H9 (cell line): ENCODE results near the gene CATSPERZ. TPM values are rescaled to one million over a fixed set of nuclear protein-coding genes. Genes with fewer than 3 reads are reported as not detected.

ENCODE experiments used
- DNase-seq: peaks from one replicate; pipeline ENCODE4 v3.0.0-alpha.2; 2017
- H2AFZ ChIP-seq: one replicate; pipeline ENCODE4 v1.6.1; 2013; ENCODE audit warnings: mild to moderate bottlenecking, low read length, control low read depth, moderate library complexity
- H2AK5ac ChIP-seq: 2 replicates; pipeline ENCODE4 v1.6.1; 2013; ENCODE audit warnings: low read length, control low read depth, mixed read lengths; ENCODE audit not compliant: insufficient read length
- H2BK120ac ChIP-seq: one replicate; pipeline ENCODE4 v1.6.1; 2013; ENCODE audit warnings: low read depth, mild to moderate bottlenecking, low read length, control low read depth, inconsistent platforms; ENCODE audit not compliant: poor library complexity, severe bottlenecking
- H2BK12ac ChIP-seq: 2 replicates; pipeline ENCODE4 v1.6.1; 2013; ENCODE audit warnings: low read length, control low read depth, mixed read lengths, low read depth; ENCODE audit not compliant: insufficient read length
- H2BK15ac ChIP-seq: 2 replicates; pipeline ENCODE4 v1.6.1; 2013; ENCODE audit warnings: low read depth, low read length, control low read depth
- H2BK20ac ChIP-seq: one replicate; pipeline ENCODE4 v1.6.1; 2013; ENCODE audit warnings: low read depth, mild to moderate bottlenecking, low read length, control low read depth, inconsistent platforms; ENCODE audit not compliant: poor library complexity, severe bottlenecking
- H2BK5ac ChIP-seq: 2 replicates; pipeline ENCODE4 v1.6.1; 2013; ENCODE audit warnings: low read length, control low read depth, mixed read lengths; ENCODE audit not compliant: insufficient read length
- H3K14ac ChIP-seq: 2 replicates; pipeline ENCODE4 v1.6.1; 2013; ENCODE audit warnings: low read length, control low read depth; ENCODE audit not compliant: insufficient read depth
- H3K18ac ChIP-seq: 2 replicates; pipeline ENCODE4 v1.6.1; 2013; ENCODE audit warnings: low read depth, mild to moderate bottlenecking, mixed read lengths, low read length, control low read depth; ENCODE audit not compliant: insufficient read length
- H3K23ac ChIP-seq: 2 replicates; pipeline ENCODE4 v1.6.1; 2013; ENCODE audit warnings: low read length, control low read depth, mixed read lengths, low read depth; ENCODE audit not compliant: insufficient read length
- H3K23me2 ChIP-seq: 2 replicates; pipeline ENCODE4 v1.6.1; 2013; ENCODE audit warnings: low read depth, mild to moderate bottlenecking, mixed read lengths, low read length, control low read depth; ENCODE audit not compliant: insufficient read length, poor library complexity, severe bottlenecking
- H3K27ac ChIP-seq: 2 replicates; pipeline ENCODE4 v1.5.1; 2013; ENCODE audit warnings: low read length, control low read depth, mixed read lengths, low read depth; ENCODE audit not compliant: insufficient read length
- H3K27me3 ChIP-seq: 2 replicates; pipeline ENCODE4 v1.6.1; 2013; ENCODE audit warnings: low read length, control low read depth, inconsistent platforms; ENCODE audit not compliant: insufficient read depth
- H3K4ac ChIP-seq: 2 replicates; pipeline ENCODE4 v1.6.1; 2013; ENCODE audit warnings: low read depth, mild to moderate bottlenecking, control low read depth, inconsistent platforms, low read length, moderate library complexity
- H3K4me1 ChIP-seq: 2 replicates; pipeline ENCODE4 v1.6.1; 2013; ENCODE audit warnings: low read length, control low read depth, inconsistent platforms; ENCODE audit not compliant: insufficient read depth
- H3K4me2 ChIP-seq: 2 replicates; pipeline ENCODE4 v1.6.1; 2013; ENCODE audit warnings: low read length, control low read depth, mixed read lengths; ENCODE audit not compliant: insufficient read length, insufficient read depth
- H3K56ac ChIP-seq: 2 replicates; pipeline ENCODE4 v1.6.1; 2013; ENCODE audit warnings: low read depth, mild to moderate bottlenecking, mixed read lengths, low read length, control low read depth; ENCODE audit not compliant: insufficient read length
- H3K79me1 ChIP-seq: 2 replicates; pipeline ENCODE4 v1.6.1; 2013; ENCODE audit warnings: low read depth, mild to moderate bottlenecking, moderate library complexity, low read length, control low read depth, inconsistent platforms; ENCODE audit not compliant: insufficient read depth, poor library complexity, severe bottlenecking
- H3K79me2 ChIP-seq: 2 replicates; pipeline ENCODE4 v1.6.1; 2013; ENCODE audit warnings: low read length, control low read depth, inconsistent platforms; ENCODE audit not compliant: insufficient read depth
- H3K9ac ChIP-seq: 2 replicates; pipeline ENCODE4 v1.6.1; 2013; ENCODE audit warnings: low read length, control low read depth, mixed read lengths; ENCODE audit not compliant: insufficient read length; ENCODE audit errors: extremely low read depth
- H3K9me3 ChIP-seq: one replicate; pipeline ENCODE4 v1.6.1; 2013; ENCODE audit warnings: low read depth, low read length, inconsistent platforms; ENCODE audit not compliant: control insufficient read depth
- H3T11ph ChIP-seq: one replicate; pipeline ENCODE4 v1.6.1; 2013; ENCODE audit warnings: mild to moderate bottlenecking, low read length, control low read depth, inconsistent platforms
- H4K20me1 ChIP-seq: one replicate; pipeline ENCODE4 v1.6.1; 2013; ENCODE audit not compliant: control insufficient read depth, insufficient read length, insufficient read depth
- H4K5ac ChIP-seq: 2 replicates; pipeline ENCODE4 v1.6.1; 2013; ENCODE audit warnings: low read depth, mild to moderate bottlenecking, mixed read lengths, low read length, control low read depth; ENCODE audit not compliant: insufficient read length
- H4K8ac ChIP-seq: replicated peaks from 2 replicates; pipeline ENCODE4 v1.6.1; 2013; ENCODE audit warnings: low read length, control low read depth, mixed read lengths, low read depth; ENCODE audit not compliant: insufficient read length
- H4K91ac ChIP-seq: 2 replicates; pipeline ENCODE4 v1.6.1; 2013; ENCODE audit warnings: low read depth, mild to moderate bottlenecking, moderate library complexity, mixed read lengths, low read length, control low read depth; ENCODE audit not compliant: insufficient read length
- H3K27ac Mint-ChIP-seq, 3 experiments: 2 replicates in 2 of 3; 3 replicates in 1 of 3; pipeline ENCODE4 v1.8.0; 2020 to 2021; ENCODE audit warnings: mixed read lengths in 3 of 3, mild to moderate bottlenecking in 1 of 3, moderate library complexity in 1 of 3
- H3K27me3 Mint-ChIP-seq: 2 replicates; pipeline ENCODE4 v1.8.0; 2021; ENCODE audit warnings: low read depth, mild to moderate bottlenecking, moderate library complexity, mixed read lengths
- H3K36me3 Mint-ChIP-seq, 3 experiments: 2 replicates in 2 of 3; 3 replicates in 1 of 3; pipeline ENCODE4 v1.8.0; 2020 to 2021; ENCODE audit warnings: low read depth in 3 of 3, mixed read lengths in 3 of 3; ENCODE audit not compliant: insufficient read depth in 1 of 3
- H3K4me1 Mint-ChIP-seq, 2 experiments: 2 replicates each; pipeline ENCODE4 v1.8.0; 2020; ENCODE audit warnings: mixed read lengths in 2 of 2
- H3K4me3 Mint-ChIP-seq, 2 experiments: 2 replicates in 1 of 2; 3 replicates in 1 of 2; pipeline ENCODE4 v1.8.0; 2020 to 2021; ENCODE audit warnings: mild to moderate bottlenecking in 2 of 2, mixed read lengths in 2 of 2, moderate library complexity in 1 of 2
- H3K9me3 Mint-ChIP-seq, 2 experiments: 2 replicates in 1 of 2; 3 replicates in 1 of 2; pipeline ENCODE4 v1.8.0; 2020; ENCODE audit warnings: mild to moderate bottlenecking in 2 of 2, mixed read lengths in 2 of 2, moderate library complexity in 1 of 2
- WGBS: extraction: QIAGEN DNeasy Blood & Tissue Kit; methylation state at CpG from one replicate; pipeline ENCODE4 v1.1.7; 2013; ENCODE audit warnings: missing lambda C conversion rate, low lambda C conversion rate, mixed read lengths; ENCODE audit not compliant: insufficient read length; ENCODE audit errors: extremely low coverage; 5-methylcytosine and 5-hydroxymethylcytosine counted together
- total RNA-seq: library from RNA; stranded (reverse); gene quantifications from 2 replicates; pipeline ENCODE4 v1.2.1, GENCODE V29; 2021
- TF ChIP-seq, protein P1 (sequence below): fragments of 200-600 bp; sonication (generic); conservative IDR thresholded peaks from 3 replicates; pipeline ENCODE4 v1.8.0; 2021; ENCODE audit warnings: antibody characterized with exemption, mild to moderate bottlenecking

CATSPERZ gene
- total RNA-seq, 1 experiment from 2014 or later = 0.92 TPM

GRCh38 chr11:64317325-64317960 is 17.3 kb downstream of the CATSPERZ start, which contains the start of gene TRMT112:
TSS of gene TRMT112 (minus strand) at chr11:64317559. CDS start at chr11:64317526, 33 bp downstream.
- H4K8ac ChIP-seq = no peak within 1 kb of the TSS
- H3T11ph ChIP-seq = no peak within 1 kb of the TSS
- peak within 1 kb of the TSS; percentile 43 for H2AFZ ChIP-seq
- H2BK20ac ChIP-seq = no peak within 1 kb of the TSS
- no peak within 1 kb of the TSS for H4K91ac ChIP-seq
- no peaks in the 10 kb centered on the region for H3K9me3 ChIP-seq
- Mint-ChIP-seq H3K9me3 (no peaks in the 10 kb centered on the region), H3K27me3 (no peaks in the 10 kb centered on the region), H3K4me3 (peak within 1 kb of the TSS; percentile 90 to 93), H3K36me3 (peaks cover 25 to 52% (median 43%) of the 10 kb centered on the region in 3 experiments; a peak in 6 of 7 replicates), H3K4me1 (peaks cover 16 to 17% of the 10 kb centered on the region in 2 experiments), H3K27ac (peak within 1 kb of the TSS; percentile 99 to 100 (median 99))
- no peaks in the 10 kb centered on the region for H3K4me1 ChIP-seq
- no peak within 1 kb of the TSS for H2BK120ac ChIP-seq
- peak; percentile 99 for DNase-seq
- peak within 1 kb of the TSS; percentile 76 for H3K18ac ChIP-seq
- peak within 1 kb of the TSS; percentile 51 for H3K4me2 ChIP-seq
- no peak within 1 kb of the TSS for H3K4ac ChIP-seq
- no peak within 1 kb of the TSS for H2BK12ac ChIP-seq
- peaks cover 2% of the 10 kb centered on the region for H4K20me1 ChIP-seq
- TF ChIP-seq, protein P1, sequence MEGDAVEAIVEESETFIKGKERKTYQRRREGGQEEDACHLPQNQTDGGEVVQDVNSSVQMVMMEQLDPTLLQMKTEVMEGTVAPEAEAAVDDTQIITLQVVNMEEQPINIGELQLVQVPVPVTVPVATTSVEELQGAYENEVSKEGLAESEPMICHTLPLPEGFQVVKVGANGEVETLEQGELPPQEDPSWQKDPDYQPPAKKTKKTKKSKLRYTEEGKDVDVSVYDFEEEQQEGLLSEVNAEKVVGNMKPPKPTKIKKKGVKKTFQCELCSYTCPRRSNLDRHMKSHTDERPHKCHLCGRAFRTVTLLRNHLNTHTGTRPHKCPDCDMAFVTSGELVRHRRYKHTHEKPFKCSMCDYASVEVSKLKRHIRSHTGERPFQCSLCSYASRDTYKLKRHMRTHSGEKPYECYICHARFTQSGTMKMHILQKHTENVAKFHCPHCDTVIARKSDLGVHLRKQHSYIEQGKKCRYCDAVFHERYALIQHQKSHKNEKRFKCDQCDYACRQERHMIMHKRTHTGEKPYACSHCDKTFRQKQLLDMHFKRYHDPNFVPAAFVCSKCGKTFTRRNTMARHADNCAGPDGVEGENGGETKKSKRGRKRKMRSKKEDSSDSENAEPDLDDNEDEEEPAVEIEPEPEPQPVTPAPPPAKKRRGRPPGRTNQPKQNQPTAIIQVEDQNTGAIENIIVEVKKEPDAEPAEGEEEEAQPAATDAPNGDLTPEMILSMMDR = no peak
- no peak within 1 kb of the TSS for H2AK5ac ChIP-seq
- no peak within 1 kb of the TSS for H3K23ac ChIP-seq
- no peaks in the 10 kb centered on the region for H3K27me3 ChIP-seq
- H3K56ac ChIP-seq = no peak within 1 kb of the TSS
- H3K23me2 ChIP-seq = peaks cover 3% of the 10 kb centered on the region
- WGBS = no CpG with 5 or more reads among the region's 43 CpGs
- H2BK15ac ChIP-seq = no peak within 1 kb of the TSS
- H3K9ac ChIP-seq = peak within 1 kb of the TSS; percentile 73
- no peak within 1 kb of the TSS for H4K5ac ChIP-seq
- peak within 1 kb of the TSS; percentile 79 for H3K27ac ChIP-seq
- H2BK5ac ChIP-seq = no peak within 1 kb of the TSS
- no peaks in the 10 kb centered on the region for H3K79me1 ChIP-seq
- peaks cover 4% of the 10 kb centered on the region; the same call in 1 of the 2 replicates for H3K79me2 ChIP-seq
- peak within 1 kb of the TSS; percentile 77 for H3K14ac ChIP-seq
